Measurements from ENCODE around the gene TMCC1.

DNA sequence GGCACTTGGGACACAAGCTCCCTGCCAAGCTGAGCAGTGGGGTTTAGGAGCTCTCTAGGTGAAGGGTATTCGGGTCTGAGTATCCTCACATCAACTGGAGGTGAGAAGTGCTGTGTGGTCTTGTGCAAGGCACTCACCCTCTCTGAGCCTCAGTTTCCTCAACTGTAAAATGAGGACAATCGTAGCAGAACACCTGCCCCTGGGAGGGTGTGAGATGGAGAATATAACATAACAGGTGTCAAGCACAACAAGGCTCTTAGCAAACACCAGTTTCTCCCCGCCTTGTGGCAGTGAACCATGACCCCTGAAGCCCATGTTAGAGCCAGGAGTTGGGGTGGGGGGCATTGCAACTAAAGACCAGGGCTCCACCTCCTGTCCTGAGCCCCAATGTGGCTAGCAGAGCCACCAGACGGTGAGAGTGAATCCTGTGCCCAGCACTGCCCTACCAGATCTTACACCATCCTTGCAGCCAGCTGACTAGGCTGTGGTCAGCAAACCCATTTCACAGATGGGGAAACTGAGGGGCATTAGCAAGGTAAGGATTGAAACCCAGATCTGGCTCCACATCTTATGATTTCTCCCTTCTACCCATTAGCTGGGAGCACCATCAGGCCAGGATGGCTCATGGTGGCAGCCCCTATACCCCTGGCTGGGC lies 284.4 kb downstream of the TMCC1 start:
- TF ChIP-seq, protein P1, sequence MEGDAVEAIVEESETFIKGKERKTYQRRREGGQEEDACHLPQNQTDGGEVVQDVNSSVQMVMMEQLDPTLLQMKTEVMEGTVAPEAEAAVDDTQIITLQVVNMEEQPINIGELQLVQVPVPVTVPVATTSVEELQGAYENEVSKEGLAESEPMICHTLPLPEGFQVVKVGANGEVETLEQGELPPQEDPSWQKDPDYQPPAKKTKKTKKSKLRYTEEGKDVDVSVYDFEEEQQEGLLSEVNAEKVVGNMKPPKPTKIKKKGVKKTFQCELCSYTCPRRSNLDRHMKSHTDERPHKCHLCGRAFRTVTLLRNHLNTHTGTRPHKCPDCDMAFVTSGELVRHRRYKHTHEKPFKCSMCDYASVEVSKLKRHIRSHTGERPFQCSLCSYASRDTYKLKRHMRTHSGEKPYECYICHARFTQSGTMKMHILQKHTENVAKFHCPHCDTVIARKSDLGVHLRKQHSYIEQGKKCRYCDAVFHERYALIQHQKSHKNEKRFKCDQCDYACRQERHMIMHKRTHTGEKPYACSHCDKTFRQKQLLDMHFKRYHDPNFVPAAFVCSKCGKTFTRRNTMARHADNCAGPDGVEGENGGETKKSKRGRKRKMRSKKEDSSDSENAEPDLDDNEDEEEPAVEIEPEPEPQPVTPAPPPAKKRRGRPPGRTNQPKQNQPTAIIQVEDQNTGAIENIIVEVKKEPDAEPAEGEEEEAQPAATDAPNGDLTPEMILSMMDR (conservative IDR thresholded peaks at IDR 0.05; ENCODE audit: low read length) = no peak
- no peak for TF ChIP-seq EZH2phosphoT487 (IDR thresholded peaks at IDR 0.05; ENCODE audit: borderline replicate concordance)
